ENCODE results near the gene ZIC5.

The ZIC5 gene

GRCh38 chr13:99983499-99984401, 12.2 kb upstream of the ZIC5 start:
- under 1% methylated on average over 40 of the region's 42 CpGs for WGBS
- Histone ChIP-seq H3K4me1 (ENCODE audit: control insufficient read depth, insufficient read depth, low read depth, low read length) (peaks cover 5% of the 10 kb centered on the region), H2BK120ac (ENCODE audit: low read depth, low read length) (no peak overlapping the region), H3K4me3 (ENCODE audit: insufficient read depth in 1 of 2, low read depth in 1 of 2, low read length in 2 of 2) (peak overlapping the region in 1 of 2 experiments; percentile 96), H3K79me1 (replicated peaks; ENCODE audit: low read length, poor library complexity, severe bottlenecking) (no peaks in the 10 kb centered on the region), H2BK12ac (ENCODE audit: low read length in 2 of 2) (no peak overlapping the region), H4K91ac (ENCODE audit: low read length) (no peak overlapping the region), H3K27ac (ENCODE audit: low read length, poor library complexity, severe bottlenecking) (peak overlapping the region; percentile 95), H3K9ac (ENCODE audit: low read length) (no peak overlapping the region), H3K23ac (ENCODE audit: low read length in 2 of 2) (peak overlapping the region in 1 of 2 experiments; percentile 40), H3K9me3 (ENCODE audit: control insufficient read depth, low read length) (no peaks in the 10 kb centered on the region), H2BK5ac (ENCODE audit: low read depth, low read length, poor library complexity, severe bottlenecking) (peak overlapping the region; percentile 54), H3K14ac (ENCODE audit: low read length in 2 of 2) (no peak overlapping the region), H3K4ac (ENCODE audit: low read depth in 1 of 2, low read length in 2 of 2) (no peak overlapping the region), H2AFZ (ENCODE audit: low read depth, low read length) (no peak overlapping the region), H2BK15ac (ENCODE audit: low read depth, poor library complexity, severe bottlenecking) (no peak overlapping the region), H3K27me3 (ENCODE audit: control insufficient read depth in 1 of 2, insufficient read depth in 1 of 2, low read length in 2 of 2) (peaks cover 0 to 82% of the 10 kb centered on the region in 2 experiments), H3K36me3 (ENCODE audit: control insufficient read depth in 1 of 2, insufficient read depth in 2 of 2, low read depth in 1 of 2, low read length in 2 of 2) (peaks cover 0 to 33% of the 10 kb centered on the region in 2 experiments), H2AK5ac (ENCODE audit: low read length, severe bottlenecking) (no peak overlapping the region), H4K8ac (ENCODE audit: low read length) (no peak overlapping the region), H3K4me2 (ENCODE audit: low read length, poor library complexity, severe bottlenecking) (peak overlapping the region; percentile 67), H3K18ac (ENCODE audit: low read depth in 1 of 2, low read length in 2 of 2) (no peak overlapping the region)
- DNase-seq = peak; percentile 35

DNA sequence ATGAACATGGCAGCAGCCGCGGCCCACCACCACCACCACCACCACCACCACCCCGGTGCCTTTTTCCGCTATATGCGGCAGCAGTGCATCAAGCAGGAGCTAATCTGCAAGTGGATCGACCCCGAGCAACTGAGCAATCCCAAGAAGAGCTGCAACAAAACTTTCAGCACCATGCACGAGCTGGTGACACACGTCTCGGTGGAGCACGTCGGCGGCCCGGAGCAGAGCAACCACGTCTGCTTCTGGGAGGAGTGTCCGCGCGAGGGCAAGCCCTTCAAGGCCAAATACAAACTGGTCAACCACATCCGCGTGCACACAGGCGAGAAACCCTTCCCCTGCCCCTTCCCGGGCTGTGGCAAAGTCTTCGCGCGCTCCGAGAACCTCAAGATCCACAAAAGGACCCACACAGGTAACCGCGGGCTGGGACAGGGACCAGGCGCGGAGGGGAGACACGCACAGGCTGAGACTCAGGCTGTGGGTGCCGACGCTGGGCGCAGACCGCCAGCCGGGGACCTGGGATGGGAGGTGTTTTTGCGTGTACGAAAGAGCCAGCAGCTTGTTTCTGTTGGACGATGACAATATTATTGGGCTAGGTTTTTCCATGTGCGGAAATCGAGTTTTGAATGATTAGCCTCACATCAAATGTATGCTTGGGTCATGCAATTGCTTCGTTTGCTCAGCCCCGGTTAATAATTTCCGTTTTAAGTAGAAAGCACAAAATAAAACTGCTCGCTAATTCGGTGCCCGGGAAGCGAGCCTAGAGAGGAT, 11.3 kb upstream of the ZIC5 start:
- Histone ChIP-seq H3K4me1 (ENCODE audit: control insufficient read depth, insufficient read depth, low read depth, low read length) (peaks cover 4% of the 10 kb centered on the region), H3K4me3 (ENCODE audit: insufficient read depth in 1 of 2, low read depth in 1 of 2, low read length in 2 of 2) (peak overlapping the region in 1 of 2 experiments; percentile 96), H3K79me1 (replicated peaks; ENCODE audit: low read length, poor library complexity, severe bottlenecking) (no peaks in the 10 kb centered on the region), H3K18ac (ENCODE audit: low read depth in 1 of 2, low read length in 2 of 2) (no peak overlapping the region), H3K9ac (ENCODE audit: low read length) (no peak overlapping the region), H3K23ac (ENCODE audit: low read length in 2 of 2) (peak overlapping the region in 1 of 2 experiments; percentile 98), H2BK5ac (ENCODE audit: low read depth, low read length, poor library complexity, severe bottlenecking) (peak overlapping the region; percentile 92), H4K8ac (ENCODE audit: low read length) (peak overlapping the region; percentile 31), H2BK120ac (ENCODE audit: low read depth, low read length) (no peak overlapping the region), H2BK15ac (ENCODE audit: low read depth, poor library complexity, severe bottlenecking) (no peak overlapping the region), H3K27ac (ENCODE audit: low read length, poor library complexity, severe bottlenecking) (peak overlapping the region; percentile 95), H3K27me3 (ENCODE audit: control insufficient read depth in 1 of 2, insufficient read depth in 1 of 2, low read length in 2 of 2) (peaks cover 0 to 82% of the 10 kb centered on the region in 2 experiments), H2AFZ (ENCODE audit: low read depth, low read length) (no peak overlapping the region), H4K91ac (ENCODE audit: low read length) (no peak overlapping the region), H3K4me2 (ENCODE audit: low read length, poor library complexity, severe bottlenecking) (peak overlapping the region; percentile 51), H2BK12ac (ENCODE audit: low read length in 2 of 2) (no peak overlapping the region), H3K36me3 (ENCODE audit: control insufficient read depth in 1 of 2, insufficient read depth in 2 of 2, low read depth in 1 of 2, low read length in 2 of 2) (peaks cover 0 to 33% of the 10 kb centered on the region in 2 experiments), H3K4ac (ENCODE audit: low read depth in 1 of 2, low read length in 2 of 2) (no peak overlapping the region), H3K9me3 (ENCODE audit: control insufficient read depth, low read length) (no peaks in the 10 kb centered on the region), H2AK5ac (ENCODE audit: low read length, severe bottlenecking) (no peak overlapping the region), H3K14ac (ENCODE audit: low read length in 2 of 2) (no peak overlapping the region)
- no peak for DNase-seq
- WGBS = under 1% methylated on average over 48 of the region's 48 CpGs

DNA sequence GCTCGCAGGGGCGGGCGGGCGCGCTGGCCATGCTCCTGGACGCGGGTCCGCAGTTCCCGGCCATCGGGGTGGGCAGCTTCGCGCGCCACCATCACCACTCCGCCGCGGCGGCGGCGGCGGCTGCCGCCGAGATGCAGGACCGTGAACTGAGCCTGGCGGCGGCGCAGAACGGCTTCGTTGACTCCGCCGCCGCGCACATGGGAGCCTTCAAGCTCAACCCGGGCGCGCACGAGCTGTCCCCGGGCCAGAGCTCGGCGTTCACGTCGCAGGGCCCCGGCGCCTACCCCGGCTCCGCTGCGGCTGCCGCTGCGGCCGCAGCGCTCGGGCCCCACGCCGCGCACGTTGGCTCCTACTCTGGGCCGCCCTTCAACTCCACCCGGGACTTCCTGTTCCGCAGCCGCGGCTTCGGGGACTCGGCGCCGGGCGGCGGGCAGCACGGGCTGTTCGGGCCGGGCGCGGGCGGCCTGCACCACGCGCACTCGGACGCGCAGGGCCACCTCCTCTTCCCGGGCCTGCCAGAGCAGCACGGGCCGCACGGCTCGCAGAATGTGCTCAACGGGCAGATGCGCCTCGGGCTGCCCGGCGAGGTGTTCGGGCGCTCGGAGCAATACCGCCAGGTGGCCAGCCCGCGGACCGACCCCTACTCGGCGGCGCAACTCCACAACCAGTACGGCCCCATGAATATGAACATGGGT, 10.6 kb upstream of the ZIC5 start:
- Histone ChIP-seq H2BK120ac (ENCODE audit: low read depth, low read length) (no peak overlapping the region), H2BK5ac (ENCODE audit: low read depth, low read length, poor library complexity, severe bottlenecking) (peak overlapping the region; percentile 92), H3K23ac (ENCODE audit: low read length in 2 of 2) (no peak overlapping the region), H3K9ac (ENCODE audit: low read length) (no peak overlapping the region), H4K91ac (ENCODE audit: low read length) (no peak overlapping the region), H3K79me1 (replicated peaks; ENCODE audit: low read length, poor library complexity, severe bottlenecking) (no peaks in the 10 kb centered on the region), H3K18ac (ENCODE audit: low read depth in 1 of 2, low read length in 2 of 2) (no peak overlapping the region), H3K27ac (ENCODE audit: low read length, poor library complexity, severe bottlenecking) (peak overlapping the region; percentile 95), H2BK15ac (ENCODE audit: low read depth, poor library complexity, severe bottlenecking) (no peak overlapping the region), H3K9me3 (ENCODE audit: control insufficient read depth, low read length) (no peaks in the 10 kb centered on the region), H3K4me1 (ENCODE audit: control insufficient read depth, insufficient read depth, low read depth, low read length) (peaks cover 5% of the 10 kb centered on the region), H3K4ac (ENCODE audit: low read depth in 1 of 2, low read length in 2 of 2) (no peak overlapping the region), H3K4me2 (ENCODE audit: low read length, poor library complexity, severe bottlenecking) (peak overlapping the region; percentile 58), H2AFZ (ENCODE audit: low read depth, low read length) (peak overlapping the region; percentile 32), H3K4me3 (ENCODE audit: insufficient read depth in 1 of 2, low read depth in 1 of 2, low read length in 2 of 2) (peak overlapping the region in 1 of 2 experiments; percentile 96), H4K8ac (ENCODE audit: low read length) (no peak overlapping the region), H2BK12ac (ENCODE audit: low read length in 2 of 2) (no peak overlapping the region), H2AK5ac (ENCODE audit: low read length, severe bottlenecking) (no peak overlapping the region), H3K14ac (ENCODE audit: low read length in 2 of 2) (peak overlapping the region in 1 of 2 experiments; percentile 12), H3K36me3 (ENCODE audit: control insufficient read depth in 1 of 2, insufficient read depth in 2 of 2, low read depth in 1 of 2, low read length in 2 of 2) (peaks cover 0 to 30% of the 10 kb centered on the region in 2 experiments), H3K27me3 (ENCODE audit: control insufficient read depth in 1 of 2, insufficient read depth in 1 of 2, low read length in 2 of 2) (peaks cover 0 to 82% of the 10 kb centered on the region in 2 experiments)
- under 1% methylated on average over 83 of the region's 98 CpGs for WGBS
- no peak for DNase-seq

Measured in mesenchymal stem cell (in vitro differentiated cells and primary cell).